Activated naive CD8-positive, alpha-beta T cell treated with anti-CD3 and anti-CD28 coated beads, Interleukin-2, amount 10 ng/mL, durations not matched to agents 7 days and 5 days (primary cell): Measurements from ENCODE around the gene ATPAF1. TPM values are rescaled to one million over a fixed set of nuclear protein-coding genes. Genes with fewer than 3 reads are reported as not detected.

Experiments
- ATAC-seq: fragments of 150-1000 bp; cut with Tn5 transposase; one replicate; pipeline ENCODE4 v1.10.0; 2021; ENCODE audit warnings: low read depth, moderate library complexity
- POLR2A ChIA-PET: fragments of 350-600 bp; sonication (Branson Sonifier 250); formaldehyde crosslinking; loops from one replicate; lab custom pipeline; 2021; ENCODE audit warnings: antibody characterized with exemption; lab: Charles Lee
- DNase-seq: peaks from one replicate; pipeline ENCODE4 v3.0.0; 2021
- H3K27ac Mint-ChIP-seq: one replicate; pipeline ENCODE4 v1.8.0; 2022; ENCODE audit warnings: mild to moderate bottlenecking, mixed read lengths
- H3K27me3 Mint-ChIP-seq: one replicate; pipeline ENCODE4 v1.8.0; 2022; ENCODE audit warnings: mild to moderate bottlenecking, moderate library complexity, mixed read lengths
- H3K36me3 Mint-ChIP-seq: one replicate; pipeline ENCODE4 v1.8.0; 2021; ENCODE audit warnings: mild to moderate bottlenecking, mixed read lengths
- H3K4me1 Mint-ChIP-seq: one replicate; pipeline ENCODE4 v1.8.0; 2021; ENCODE audit warnings: mixed read lengths
- H3K4me3 Mint-ChIP-seq: one replicate; pipeline ENCODE4 v1.8.0; 2022; ENCODE audit warnings: mild to moderate bottlenecking, moderate library complexity, mixed read lengths
- H3K9me3 Mint-ChIP-seq: one replicate; pipeline ENCODE4 v1.8.0; 2021; ENCODE audit warnings: mixed read lengths
- total RNA-seq, 2 experiments: library from RNA; stranded (reverse); gene quantifications; one replicate each; pipeline ENCODE4 v1.2.3, GENCODE V29; 2021

The ATPAF1 gene
- total RNA-seq, 2 experiments from 2014 or later, result 43.3 to 45.4 TPM

- no peaks in the 10 kb centered on the region for H3K9me3 Mint-ChIP-seq
- DNase-seq (no peak), ATAC-seq (no peak)
- peaks cover 23% of the 10 kb centered on the region for H3K4me1 Mint-ChIP-seq
- H3K27ac Mint-ChIP-seq, result no peak overlapping the region
- POLR2A ChIA-PET, result interaction anchor here (0.6 kb wide), 1 partner anchor 914 kb away, joined by 3 read pairs; no protein-coding TSS in a partner anchor
- peaks cover 30% of the 10 kb centered on the region for H3K36me3 Mint-ChIP-seq
- H3K4me3 Mint-ChIP-seq, result no peak overlapping the region
- H3K27me3 Mint-ChIP-seq, result no peaks in the 10 kb centered on the region
These were observed 21.7 kb upstream of the ATPAF1 start for GRCh38 chr1:46689897-46690296.

- no peak overlapping the region for H3K4me3 Mint-ChIP-seq
- H3K36me3 Mint-ChIP-seq, result peaks cover 31% of the 10 kb centered on the region
- ATAC-seq (no peak), DNase-seq (no peak)
- no peaks in the 10 kb centered on the region for H3K9me3 Mint-ChIP-seq
- H3K4me1 Mint-ChIP-seq, result peaks cover 23% of the 10 kb centered on the region
- H3K27ac Mint-ChIP-seq, result no peak overlapping the region
- no peaks in the 10 kb centered on the region for H3K27me3 Mint-ChIP-seq
- POLR2A ChIA-PET, result no interaction called here
These were observed 21.2 kb upstream of the ATPAF1 start for GRCh38 chr1:46689356-46689755.

- Mint-ChIP-seq H3K36me3 (peaks cover 31% of the 10 kb centered on the region), H3K4me3 (no peak overlapping the region), H3K4me1 (peaks cover 22% of the 10 kb centered on the region), H3K27me3 (no peaks in the 10 kb centered on the region), H3K9me3 (no peaks in the 10 kb centered on the region), H3K27ac (peak overlapping the region; percentile 40)
- POLR2A ChIA-PET, result no interaction called here
- no peak for DNase-seq
- ATAC-seq, result no peak
These were observed 19.9 kb upstream of the ATPAF1 start for GRCh38 chr1:46687921-46688509.

GRCh38 chr1:46687093-46687659 is 19.0 kb upstream of the ATPAF1 start:
- DNase-seq (no peak), ATAC-seq (no peak)
- peak overlapping the region; percentile 46 for H3K27ac Mint-ChIP-seq
- H3K9me3 Mint-ChIP-seq, result no peaks in the 10 kb centered on the region
- H3K4me3 Mint-ChIP-seq, result no peak overlapping the region
- H3K4me1 Mint-ChIP-seq, result peaks cover 22% of the 10 kb centered on the region
- no peaks in the 10 kb centered on the region for H3K27me3 Mint-ChIP-seq
- peaks cover 34% of the 10 kb centered on the region for H3K36me3 Mint-ChIP-seq
- POLR2A ChIA-PET, result no interaction called here

GRCh38 chr1:46686255-46686654 is 18.1 kb upstream of the ATPAF1 start:
- DNase-seq (no peak), ATAC-seq (no peak)
- H3K36me3 Mint-ChIP-seq, result peaks cover 36% of the 10 kb centered on the region
- H3K9me3 Mint-ChIP-seq, result no peaks in the 10 kb centered on the region
- peaks cover 20% of the 10 kb centered on the region for H3K4me1 Mint-ChIP-seq
- no peaks in the 10 kb centered on the region for H3K27me3 Mint-ChIP-seq
- H3K27ac Mint-ChIP-seq, result no peak overlapping the region
- H3K4me3 Mint-ChIP-seq, result no peak overlapping the region
- POLR2A ChIA-PET, result no interaction called here

DNA sequence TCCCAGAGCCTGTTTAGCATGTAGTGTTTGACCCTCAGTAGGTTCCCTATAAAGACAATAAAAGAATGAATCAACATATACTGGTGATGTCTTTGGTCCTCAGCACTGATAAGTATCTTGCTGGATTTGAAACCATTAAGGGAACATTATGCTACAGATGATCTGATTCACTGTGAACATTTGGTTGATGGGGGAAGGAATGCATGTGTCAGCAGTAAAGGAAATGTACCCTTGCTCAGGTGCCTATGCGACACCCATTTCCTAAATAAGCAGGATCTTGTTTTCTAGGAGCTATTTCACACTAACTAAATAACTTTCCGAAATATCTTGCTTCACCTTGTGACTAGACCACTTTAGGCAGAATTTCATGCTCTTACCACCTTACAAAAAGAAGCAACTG is 16.5 kb upstream of the ATPAF1 start:
- Mint-ChIP-seq H3K4me3 (no peak overlapping the region), H3K27ac (no peak overlapping the region), H3K4me1 (peaks cover 20% of the 10 kb centered on the region), H3K36me3 (peaks cover 41% of the 10 kb centered on the region), H3K27me3 (no peaks in the 10 kb centered on the region), H3K9me3 (no peaks in the 10 kb centered on the region)
- POLR2A ChIA-PET, result no interaction called here
- no peak for DNase-seq
- no peak for ATAC-seq

DNA sequence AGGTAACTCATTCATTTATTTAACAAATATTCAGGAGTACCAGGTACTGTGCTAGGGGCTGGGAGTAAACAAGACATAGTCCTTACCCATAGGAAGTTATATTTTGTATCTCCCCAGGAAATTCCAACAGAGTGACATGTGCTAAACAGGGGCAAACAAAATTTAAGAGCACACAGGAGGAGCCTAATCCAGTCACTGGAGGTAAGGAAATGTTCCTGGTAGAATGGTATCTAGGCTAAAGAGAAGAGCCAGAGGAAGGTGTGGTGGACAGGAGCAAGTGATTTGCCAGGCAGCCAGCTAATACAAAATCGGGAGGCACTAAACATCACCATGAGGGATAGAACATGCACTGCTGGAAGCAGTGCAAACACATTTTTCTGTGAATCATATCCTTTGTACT is 13.9 kb upstream of the ATPAF1 start:
- no peaks in the 10 kb centered on the region for H3K27me3 Mint-ChIP-seq
- H3K4me1 Mint-ChIP-seq, result peaks cover 10% of the 10 kb centered on the region
- H3K4me3 Mint-ChIP-seq, result no peak overlapping the region
- POLR2A ChIA-PET, result no interaction called here
- no peaks in the 10 kb centered on the region for H3K9me3 Mint-ChIP-seq
- no peak for ATAC-seq
- no peak overlapping the region for H3K27ac Mint-ChIP-seq
- H3K36me3 Mint-ChIP-seq, result peaks cover 37% of the 10 kb centered on the region
- DNase-seq, result no peak

- POLR2A ChIA-PET, result no interaction called here
- Mint-ChIP-seq H3K27me3 (no peaks in the 10 kb centered on the region), H3K4me3 (no peak overlapping the region), H3K36me3 (peaks cover 39% of the 10 kb centered on the region), H3K4me1 (peaks cover 16% of the 10 kb centered on the region), H3K9me3 (no peaks in the 10 kb centered on the region), H3K27ac (no peak overlapping the region)
- DNase-seq (no peak), ATAC-seq (no peak)
These were observed 13.3 kb upstream of the ATPAF1 start for GRCh38 chr1:46681333-46682034.

DNA sequence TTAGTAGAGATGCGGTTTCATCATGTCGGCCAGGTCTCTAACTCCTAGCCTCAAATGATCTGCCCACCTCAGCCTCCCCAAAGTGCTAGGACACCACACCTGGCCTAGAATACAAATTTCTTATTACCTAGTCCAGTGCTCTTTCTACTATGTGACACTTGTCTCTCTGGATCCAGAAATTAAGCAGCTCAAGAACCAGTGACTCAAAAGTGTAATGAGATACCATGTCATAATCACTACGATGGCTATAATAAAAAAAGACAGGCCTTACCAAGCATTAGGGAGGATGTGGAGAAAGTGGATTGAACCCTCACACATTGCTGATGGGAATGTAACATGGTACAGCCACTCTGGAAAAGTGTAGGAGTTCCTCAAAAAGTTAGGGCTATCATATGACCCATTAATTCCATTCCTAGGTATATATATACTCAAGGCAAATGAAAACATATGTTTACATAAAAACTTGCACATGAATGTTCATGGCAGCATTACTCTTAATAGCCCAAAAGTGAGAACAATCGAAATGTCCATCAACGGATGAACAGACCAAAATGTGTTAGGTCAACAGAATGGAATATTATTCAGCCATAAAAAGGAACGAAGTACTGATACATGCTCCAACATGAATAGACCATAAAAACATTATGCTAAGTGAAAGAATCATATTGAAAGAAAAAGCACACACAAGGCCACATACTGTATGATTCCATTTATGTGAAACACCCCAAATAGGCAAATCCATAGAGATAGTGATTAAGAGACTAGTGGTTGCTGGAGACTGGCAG is 11.8 kb upstream of the ATPAF1 start:
- H3K4me3 Mint-ChIP-seq, result no peak overlapping the region
- H3K36me3 Mint-ChIP-seq, result peaks cover 38% of the 10 kb centered on the region
- H3K4me1 Mint-ChIP-seq, result peaks cover 23% of the 10 kb centered on the region
- no peaks in the 10 kb centered on the region for H3K9me3 Mint-ChIP-seq
- no peak for DNase-seq
- H3K27ac Mint-ChIP-seq, result no peak overlapping the region
- H3K27me3 Mint-ChIP-seq, result no peaks in the 10 kb centered on the region
- ATAC-seq, result no peak
- POLR2A ChIA-PET, result no interaction called here

- H3K27ac Mint-ChIP-seq, result peak overlapping the region; percentile 97
- peaks cover 31% of the 10 kb centered on the region for H3K36me3 Mint-ChIP-seq
- DNase-seq, result no peak
- POLR2A ChIA-PET, result interaction anchor here (0.8 to 3.2 kb wide), 2 partner anchors 73 to 96 kb away, joined by 3 to 15 read pairs; partner anchors contain the start of gene MKNK1
- no peak for ATAC-seq
- peaks cover 31% of the 10 kb centered on the region for H3K4me1 Mint-ChIP-seq
- no peaks in the 10 kb centered on the region for H3K27me3 Mint-ChIP-seq
- no peaks in the 10 kb centered on the region for H3K9me3 Mint-ChIP-seq
- H3K4me3 Mint-ChIP-seq, result no peak overlapping the region
These were observed 9.2 kb upstream of the ATPAF1 start for GRCh38 chr1:46677339-46677738.

DNA sequence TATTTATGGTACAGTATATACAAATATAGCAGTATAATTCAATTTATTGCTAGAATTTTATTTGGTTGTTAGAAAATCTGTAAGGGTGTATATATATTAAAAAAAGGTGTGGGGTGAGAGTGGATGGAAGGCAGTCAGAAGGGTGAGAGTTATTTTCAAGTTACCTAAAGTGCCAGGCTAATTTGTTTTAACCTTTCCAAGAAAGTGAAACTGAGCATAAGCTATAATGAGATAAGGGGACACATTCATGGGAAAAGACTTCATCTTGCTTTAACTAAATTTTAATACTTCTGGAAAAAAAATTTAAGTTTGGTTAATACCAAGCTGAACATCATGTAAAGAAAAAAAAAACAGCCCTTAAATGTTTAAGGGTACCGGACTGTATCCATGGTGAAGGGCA is 8.4 kb upstream of the ATPAF1 start:
- no peak for ATAC-seq
- POLR2A ChIA-PET, result interaction anchor here (1.6 to 3.2 kb wide), 2 partner anchors 9 to 72 kb away, joined by 8 to 15 read pairs; partner anchors contain the start of gene MKNK1
- H3K4me1 Mint-ChIP-seq, result peaks cover 31% of the 10 kb centered on the region
- H3K9me3 Mint-ChIP-seq, result no peaks in the 10 kb centered on the region
- peak overlapping the region; percentile 97 for H3K27ac Mint-ChIP-seq
- no peaks in the 10 kb centered on the region for H3K27me3 Mint-ChIP-seq
- peak overlapping the region; percentile 66 for H3K4me3 Mint-ChIP-seq
- no peak for DNase-seq
- peaks cover 25% of the 10 kb centered on the region for H3K36me3 Mint-ChIP-seq

GRCh38 chr1:46675549-46676314 is 7.6 kb upstream of the ATPAF1 start:
- Mint-ChIP-seq H3K27me3 (no peaks in the 10 kb centered on the region), H3K4me3 (peak overlapping the region; percentile 66), H3K9me3 (no peaks in the 10 kb centered on the region), H3K27ac (peak overlapping the region; percentile 97), H3K4me1 (peaks cover 31% of the 10 kb centered on the region), H3K36me3 (peaks cover 24% of the 10 kb centered on the region)
- ATAC-seq (peak; percentile 80), DNase-seq (no peak)
- POLR2A ChIA-PET, result interaction anchor here (0.7 to 3.2 kb wide), 5 partner anchors 8 to 94 kb away, joined by 3 to 15 read pairs (median 6); partner anchors contain the start of genes EFCAB14 and MKNK1
